Upper lobe of left lung (tissue), 6 donors: ENCODE data around the gene HGF. TPM values are rescaled to one million over a fixed set of nuclear protein-coding genes. Genes with fewer than 3 reads are reported as not detected.

Experiments used
- ATAC-seq, 2 donors: fragments of 200-7000 bp; cut with Tn5 transposase; one replicate each; pipeline ENCODE4 v1.9.1; 2022; ENCODE audit warnings: mild to moderate bottlenecking in 2 of 2, moderate library complexity in 2 of 2; ENCODE audit not compliant: low FRiP score in 2 of 2
- DNase-seq, 2 donors: peaks; one replicate each; pipeline ENCODE4 v3.0.0-alpha.2; 2019 to 2020
- H3K27ac ChIP-seq, 4 donors: fragments of 200-600 bp; sonication (generic); one replicate each; pipeline ENCODE4 v1.5.1; 2016 to 2019
- H3K27me3 ChIP-seq, 4 donors: fragments of 200-600 bp; sonication (generic); one replicate each; pipeline ENCODE4 v1.5.1; 2017 to 2019
- H3K36me3 ChIP-seq, 4 donors: fragments of 200-600 bp; sonication (generic); one replicate each; pipeline ENCODE4 v1.5.1; 2016 to 2019
- H3K4me1 ChIP-seq, 4 donors: fragments of 200-600 bp; sonication (generic); one replicate each; pipeline ENCODE4 v1.5.1; 2018 to 2019
- H3K4me3 ChIP-seq, 4 donors: fragments of 200-600 bp; sonication (generic); one replicate each; pipeline ENCODE4 v1.5.1; 2017 to 2019; ENCODE audit warnings: mild to moderate bottlenecking in 2 of 4, moderate library complexity in 1 of 4
- H3K9me3 ChIP-seq, 4 donors: fragments of 200-600 bp; sonication (generic); one replicate each; pipeline ENCODE4 v1.5.1; 2018 to 2019
- CTCF ChIP-seq, 6 experiments: fragments of 450-650 bp in 4 of 6; fragments of 200-600 bp in 2 of 6; sonication (generic) in 2 of 6; IDR thresholded peaks; one replicate each; pipeline ENCODE4 v1.5.1; 2016 to 2019; ENCODE audit warnings: antibody characterized with exemption in 6 of 6
- EP300 ChIP-seq, 4 donors: sonication (generic); formaldehyde crosslinking; IDR thresholded peaks; one replicate each; pipeline ENCODE4 v1.5.1; 2017; ENCODE audit warnings: antibody characterized with exemption in 4 of 4, control low read depth in 2 of 4
- POLR2A ChIP-seq, 4 donors: fragments of 450-650 bp; IDR thresholded peaks; one replicate each; pipeline ENCODE4 v1.5.1; 2016 to 2017; ENCODE audit warnings: antibody characterized with exemption in 4 of 4, mild to moderate bottlenecking in 2 of 4
- POLR2AphosphoS5 ChIP-seq, 2 donors: sonication (generic); formaldehyde crosslinking; IDR thresholded peaks; one replicate each; pipeline ENCODE4 v1.5.1; 2017; ENCODE audit warnings: antibody characterized with exemption in 2 of 2
- WGBS, 2 donors: methylation state at CpG; one replicate each; pipeline ENCODE4 v1.1.5; 2017 to 2018; 5-methylcytosine and 5-hydroxymethylcytosine counted together
- total RNA-seq, 6 donors: library from RNA; depleted of rRNA in 4 of 6; stranded (reverse); fragments of >200 nt in 4 of 6; gene quantifications; one replicate each; pipeline versions ENCODE4 v1.1.0 to v1.2.1, GENCODE V29; 2016 to 2021
- donor health status: DM: no; HTN: no; CAD: no; lungs with moderate emphysema.
- donor health status: DM: no; HTN: yes; CAD: no; lungs with severe emphysema.

Gene HGF
- total RNA-seq, 6 donors from 2014 or later = 8.2 to 23.1 (median 8.9) TPM

DNA sequence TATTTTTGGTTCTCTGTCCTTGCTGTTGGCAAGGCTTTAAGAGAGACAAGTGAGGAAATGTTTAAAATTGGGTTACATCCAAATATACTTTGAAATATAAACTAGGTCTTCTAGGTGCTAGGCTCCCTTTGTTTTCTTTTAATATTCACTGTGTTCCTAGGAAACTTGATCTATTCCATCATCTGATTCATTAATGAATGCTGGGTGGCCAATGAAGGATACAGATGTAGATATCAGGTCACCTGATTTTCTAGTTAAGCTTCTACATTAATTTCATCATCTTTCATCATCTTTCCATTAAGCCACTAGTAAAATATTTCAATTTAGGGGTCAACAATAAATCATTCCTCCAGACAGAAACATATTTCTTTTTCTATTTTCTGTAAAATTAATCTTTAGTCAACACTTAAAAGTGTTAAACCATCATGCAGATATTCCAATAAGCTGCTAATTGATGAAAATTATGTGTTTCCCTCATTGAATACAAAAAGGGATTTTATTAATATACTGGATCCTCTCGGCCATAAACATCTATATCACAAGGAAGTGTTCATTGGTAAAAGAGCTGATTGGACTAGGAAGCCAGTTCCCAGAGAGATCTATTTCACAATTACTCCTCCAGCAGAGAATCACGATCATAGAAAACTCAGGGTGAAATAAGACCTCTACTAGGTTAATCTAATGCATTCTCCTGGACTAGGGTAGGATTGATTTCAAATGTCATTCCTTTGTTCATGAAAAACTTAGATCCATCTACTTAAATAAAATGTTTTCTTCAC lies 14.7 kb downstream of the HGF start:
- H3K4me3 ChIP-seq = no peak overlapping the region
- ATAC-seq (no peak), DNase-seq (no peak)
- H3K4me1 ChIP-seq = no peaks in the 10 kb centered on the region
- TF ChIP-seq EP300 (IDR thresholded peaks at IDR 0.05) (no peak), POLR2A (IDR thresholded peaks at IDR 0.05) (no peak), POLR2AphosphoS5 (IDR thresholded peaks at IDR 0.05) (no peak), CTCF (IDR thresholded peaks at IDR 0.05) (no peak)
- peaks cover 0 to 23% (median 0%) of the 10 kb centered on the region in 4 donors for H3K36me3 ChIP-seq
- H3K9me3 ChIP-seq = no peaks in the 10 kb centered on the region
- no peak overlapping the region for H3K27ac ChIP-seq
- 89 to 90% methylated on average over 2 of the region's 2 CpGs for WGBS, 2 donors
- no peaks in the 10 kb centered on the region for H3K27me3 ChIP-seq

- DNase-seq = no peak
- Histone ChIP-seq H3K4me3 (no peak overlapping the region), H3K36me3 (peaks cover 0 to 23% (median 0%) of the 10 kb centered on the region in 4 donors), H3K27ac (no peak overlapping the region), H3K9me3 (no peaks in the 10 kb centered on the region), H3K4me1 (no peaks in the 10 kb centered on the region), H3K27me3 (no peaks in the 10 kb centered on the region)
- ATAC-seq = no peak
- no peak for TF ChIP-seq EP300 (IDR thresholded peaks at IDR 0.05)
- no peak for TF ChIP-seq POLR2A (IDR thresholded peaks at IDR 0.05)
- TF ChIP-seq POLR2AphosphoS5 (IDR thresholded peaks at IDR 0.05) = no peak
- TF ChIP-seq CTCF (IDR thresholded peaks at IDR 0.05) = no peak
- whole genome bisulfite sequencing, 2 donors = 83 to 85% methylated on average over 1 of the region's 1 CpG
Measured at GRCh38 chr7:81753392-81753791, 16.5 kb downstream of the HGF start.

DNA sequence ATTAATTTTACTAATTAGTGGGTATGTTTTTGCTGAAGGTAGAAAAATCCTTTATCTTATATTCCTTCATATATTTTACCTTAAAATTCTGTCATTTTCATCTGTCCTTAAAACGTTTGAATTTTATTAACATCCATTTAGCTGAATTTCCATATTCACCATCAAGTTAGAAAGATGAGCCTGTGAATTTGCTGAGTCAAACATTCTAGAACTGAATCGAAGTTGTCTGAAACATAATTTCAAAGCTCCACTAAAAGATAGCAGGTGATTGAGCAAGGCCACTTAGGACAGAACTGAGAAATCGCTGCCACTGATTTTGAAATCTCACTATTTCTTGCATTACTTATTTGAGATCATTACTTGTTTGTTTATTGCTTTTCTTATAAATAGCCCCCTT lies 17.5 kb downstream of the HGF start:
- DNase-seq = no peak
- 49 to 59% methylated on average over 3 of the region's 3 CpGs for WGBS, 2 donors
- no peak for ATAC-seq
- no peaks in the 10 kb centered on the region for H3K27me3 ChIP-seq
- TF ChIP-seq POLR2A (IDR thresholded peaks at IDR 0.05) (no peak), POLR2AphosphoS5 (IDR thresholded peaks at IDR 0.05) (no peak), EP300 (IDR thresholded peaks at IDR 0.05) (no peak), CTCF (IDR thresholded peaks at IDR 0.05) (no peak)
- H3K36me3 ChIP-seq = peaks cover 0 to 22% (median 0%) of the 10 kb centered on the region in 4 donors
- no peak overlapping the region for H3K27ac ChIP-seq
- H3K4me1 ChIP-seq = no peaks in the 10 kb centered on the region
- H3K9me3 ChIP-seq = no peaks in the 10 kb centered on the region
- H3K4me3 ChIP-seq = no peak overlapping the region

GRCh38 chr7:81751619-81752317 lies 18.1 kb downstream of the HGF start:
- ATAC-seq = no peak
- H3K27me3 ChIP-seq = no peaks in the 10 kb centered on the region
- no peak overlapping the region for H3K4me3 ChIP-seq
- no peak for DNase-seq
- TF ChIP-seq POLR2AphosphoS5 (IDR thresholded peaks at IDR 0.05) = no peak
- TF ChIP-seq EP300 (IDR thresholded peaks at IDR 0.05) = no peak
- no peak for TF ChIP-seq CTCF (IDR thresholded peaks at IDR 0.05)
- no peak for TF ChIP-seq POLR2A (IDR thresholded peaks at IDR 0.05)
- WGBS, 2 donors = 59 to 77% methylated on average over 9 of the region's 9 CpGs
- no peaks in the 10 kb centered on the region for H3K9me3 ChIP-seq
- peaks cover 0 to 17% (median 0%) of the 10 kb centered on the region in 4 donors for H3K36me3 ChIP-seq
- H3K27ac ChIP-seq = no peak overlapping the region
- no peaks in the 10 kb centered on the region for H3K4me1 ChIP-seq
